OCI-LY1 (cell line): ENCODE measurements around the gene PAK5.

Source experiments
- H2AFZ ChIP-seq: fragments of 200-600 bp; sonication (generic), shearing (Covaris generic); 2 replicates; pipeline ENCODE4 v1.6.0; 2014; ENCODE audit warnings: antibody characterized with exemption, mild to moderate bottlenecking, low read length
- H3F3A ChIP-seq: fragments of 200-600 bp; sonication (generic), shearing (Covaris generic); 2 replicates; pipeline ENCODE4 v1.6.0; 2014; ENCODE audit warnings: mild to moderate bottlenecking, antibody characterized with exemption, low read length, moderate library complexity; ENCODE audit not compliant: insufficient read depth
- H3K27ac ChIP-seq: fragments of 200-600 bp; sonication (generic); 2 replicates; pipeline ENCODE4 v1.5.1; 2014; ENCODE audit warnings: low read length, mixed run types, mild to moderate bottlenecking, low read depth; ENCODE audit not compliant: poor library complexity, severe bottlenecking
- H3K27me3 ChIP-seq: fragments of 200-600 bp; sonication (generic); 2 replicates; pipeline ENCODE4 v1.6.0; 2014; ENCODE audit warnings: antibody characterized with exemption, mild to moderate bottlenecking, low read length, moderate library complexity; ENCODE audit not compliant: insufficient read depth
- H3K36me3 ChIP-seq: fragments of 200-600 bp; sonication (generic); 2 replicates; pipeline ENCODE4 v1.6.1; 2014; ENCODE audit warnings: mild to moderate bottlenecking, antibody characterized with exemption, low read length, moderate library complexity, mixed read lengths; ENCODE audit not compliant: insufficient read depth
- H3K4me1 ChIP-seq: fragments of 200-600 bp; sonication (generic); 2 replicates; pipeline ENCODE4 v1.5.1; 2014; ENCODE audit warnings: mild to moderate bottlenecking, low read length, moderate library complexity; ENCODE audit not compliant: insufficient read depth, severe bottlenecking
- H3K4me2 ChIP-seq: fragments of 200-600 bp; sonication (generic), shearing (Covaris generic); 2 replicates; pipeline ENCODE4 v1.6.1; 2014; ENCODE audit warnings: low read length
- H3K4me3 ChIP-seq: fragments of 200-600 bp; sonication (generic); 2 replicates; pipeline ENCODE4 v1.5.1; 2014; ENCODE audit warnings: low read length, low read depth, mild to moderate bottlenecking, mixed read lengths; ENCODE audit not compliant: poor library complexity, severe bottlenecking
- H3K79me2 ChIP-seq: fragments of 200-600 bp; shearing (Covaris generic); 2 replicates; pipeline ENCODE4 v1.6.1; 2016; ENCODE audit warnings: mixed run types, low read length, mixed read lengths; ENCODE audit not compliant: insufficient read depth
- H3K9ac ChIP-seq: fragments of 200-600 bp; sonication (generic), shearing (Covaris generic); 2 replicates; pipeline ENCODE4 v1.6.1; 2014; ENCODE audit warnings: mild to moderate bottlenecking, low read length, mixed read lengths
- H3K9me2 ChIP-seq: fragments of 200-600 bp; sonication (generic), shearing (Covaris generic); 2 replicates; pipeline ENCODE4 v1.6.1; 2014; ENCODE audit warnings: low read depth, mild to moderate bottlenecking, low read length, mixed read lengths
- H3K9me3 ChIP-seq: fragments of 200-600 bp; shearing (Covaris generic); 2 replicates; pipeline ENCODE4 v1.6.1; 2014; ENCODE audit warnings: low read length, mixed read lengths
- H4K20me1 ChIP-seq: fragments of 200-600 bp; sonication (generic), shearing (Covaris generic); 2 replicates; pipeline ENCODE4 v1.6.0; 2016; ENCODE audit warnings: mild to moderate bottlenecking, low read length; ENCODE audit not compliant: insufficient read depth
- EZH2 ChIP-seq: fragments of 200-600 bp; sonication (generic), shearing (Covaris generic); IDR thresholded peaks from 2 replicates; pipeline ENCODE4 v1.8.0; 2017; ENCODE audit warnings: borderline replicate concordance, mixed run types, mild to moderate bottlenecking, antibody characterized with exemption, low read length, moderate library complexity, mixed read lengths
- TF ChIP-seq, protein P1 (sequence below): fragments of 200-600 bp; sonication (generic), shearing (Covaris generic); IDR thresholded peaks from 2 replicates; pipeline ENCODE4 v1.5.1; 2017; ENCODE audit warnings: mild to moderate bottlenecking, antibody characterized with exemption, low read length, moderate library complexity, mixed read lengths

PAK5 gene

DNA sequence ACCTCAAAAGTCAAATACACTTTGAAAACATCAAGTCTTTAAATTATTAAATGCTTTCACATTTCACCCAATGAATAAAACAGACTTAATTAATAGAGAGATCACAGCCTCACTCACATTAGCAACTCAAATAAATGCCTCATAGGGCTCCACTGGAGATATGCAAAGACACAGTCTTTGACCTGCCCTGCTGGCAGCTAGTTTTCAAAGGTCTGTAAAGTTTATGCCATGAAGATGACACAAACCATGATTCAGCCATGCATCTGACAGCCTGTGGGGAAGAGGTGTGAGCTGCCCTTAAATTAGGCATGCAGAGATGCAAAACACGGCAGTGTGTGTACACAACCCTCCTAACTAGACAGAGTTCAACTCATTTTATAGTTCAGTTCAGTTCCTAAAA lies 83.6 kb downstream of the PAK5 start:
- H4K20me1 ChIP-seq: no peaks in the 10 kb centered on the region
- H3K36me3 ChIP-seq: no peaks in the 10 kb centered on the region
- H3K27me3 ChIP-seq: no peaks in the 10 kb centered on the region
- no peaks in the 10 kb centered on the region for H3K9me3 ChIP-seq
- no peak overlapping the region for H2AFZ ChIP-seq
- H3K79me2 ChIP-seq: no peaks in the 10 kb centered on the region
- TF ChIP-seq EZH2: no peak
- TF ChIP-seq, protein P1, sequence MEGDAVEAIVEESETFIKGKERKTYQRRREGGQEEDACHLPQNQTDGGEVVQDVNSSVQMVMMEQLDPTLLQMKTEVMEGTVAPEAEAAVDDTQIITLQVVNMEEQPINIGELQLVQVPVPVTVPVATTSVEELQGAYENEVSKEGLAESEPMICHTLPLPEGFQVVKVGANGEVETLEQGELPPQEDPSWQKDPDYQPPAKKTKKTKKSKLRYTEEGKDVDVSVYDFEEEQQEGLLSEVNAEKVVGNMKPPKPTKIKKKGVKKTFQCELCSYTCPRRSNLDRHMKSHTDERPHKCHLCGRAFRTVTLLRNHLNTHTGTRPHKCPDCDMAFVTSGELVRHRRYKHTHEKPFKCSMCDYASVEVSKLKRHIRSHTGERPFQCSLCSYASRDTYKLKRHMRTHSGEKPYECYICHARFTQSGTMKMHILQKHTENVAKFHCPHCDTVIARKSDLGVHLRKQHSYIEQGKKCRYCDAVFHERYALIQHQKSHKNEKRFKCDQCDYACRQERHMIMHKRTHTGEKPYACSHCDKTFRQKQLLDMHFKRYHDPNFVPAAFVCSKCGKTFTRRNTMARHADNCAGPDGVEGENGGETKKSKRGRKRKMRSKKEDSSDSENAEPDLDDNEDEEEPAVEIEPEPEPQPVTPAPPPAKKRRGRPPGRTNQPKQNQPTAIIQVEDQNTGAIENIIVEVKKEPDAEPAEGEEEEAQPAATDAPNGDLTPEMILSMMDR: no peak
- no peak overlapping the region for H3K27ac ChIP-seq
- H3K4me3 ChIP-seq: no peak overlapping the region
- H3F3A ChIP-seq: no peaks in the 10 kb centered on the region
- H3K9me2 ChIP-seq: no peaks in the 10 kb centered on the region
- H3K9ac ChIP-seq: no peak overlapping the region
- H3K4me2 ChIP-seq: no peak overlapping the region
- H3K4me1 ChIP-seq: no peaks in the 10 kb centered on the region

DNA sequence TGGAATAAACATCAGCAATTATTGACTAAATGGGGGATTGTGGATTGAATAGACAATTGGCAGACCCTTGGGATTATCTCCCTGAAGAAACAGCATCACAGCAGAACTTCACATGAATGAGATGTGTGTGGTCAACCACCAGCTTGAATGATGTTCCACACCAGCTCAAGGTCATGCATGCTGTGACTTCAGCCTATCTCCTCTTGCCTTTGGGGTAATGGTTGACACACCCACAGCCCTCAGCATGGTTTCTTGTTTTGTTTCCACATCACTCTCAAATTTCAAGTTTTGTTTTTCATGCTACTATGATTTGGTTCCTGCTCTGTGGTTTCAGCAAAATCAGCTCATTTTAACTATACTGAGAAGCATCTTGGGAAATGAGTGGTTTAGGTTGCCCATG lies 94.3 kb downstream of the PAK5 start:
- Histone ChIP-seq H3K9ac (no peak overlapping the region), H3K27me3 (no peaks in the 10 kb centered on the region), H3K4me1 (no peaks in the 10 kb centered on the region), H3K9me2 (no peaks in the 10 kb centered on the region), H3K4me2 (no peak overlapping the region), H3K36me3 (no peaks in the 10 kb centered on the region), H3K9me3 (no peaks in the 10 kb centered on the region), H3K4me3 (no peak overlapping the region), H3F3A (no peaks in the 10 kb centered on the region), H4K20me1 (no peaks in the 10 kb centered on the region), H3K27ac (no peak overlapping the region), H2AFZ (no peak overlapping the region), H3K79me2 (no peaks in the 10 kb centered on the region)
- TF ChIP-seq, protein P1: no peak
- no peak for TF ChIP-seq EZH2

DNA sequence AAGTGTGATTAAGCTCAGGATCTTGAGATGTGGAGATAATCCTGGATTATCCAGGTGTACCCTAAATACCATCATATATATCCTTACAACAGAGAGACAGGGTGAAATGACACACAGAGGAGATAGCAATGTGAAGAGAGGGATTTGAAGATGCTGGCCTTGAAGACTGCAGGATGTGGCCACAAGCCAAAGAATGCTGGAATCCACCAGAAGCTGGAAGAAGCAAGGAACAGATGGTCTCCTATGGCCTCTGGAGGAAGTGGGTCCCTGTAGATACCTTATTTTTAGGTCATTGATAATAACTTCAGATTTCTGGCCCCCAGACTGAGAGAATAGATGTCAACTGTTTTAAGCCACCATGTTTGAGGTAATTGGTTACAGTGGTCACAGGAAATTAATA lies 95.0 kb downstream of the PAK5 start:
- Histone ChIP-seq H2AFZ (no peak overlapping the region), H3K27me3 (no peaks in the 10 kb centered on the region), H3K9me3 (no peaks in the 10 kb centered on the region), H3K4me2 (no peak overlapping the region), H3K4me3 (no peak overlapping the region), H3F3A (no peaks in the 10 kb centered on the region), H3K4me1 (no peaks in the 10 kb centered on the region), H3K9ac (no peak overlapping the region), H3K36me3 (no peaks in the 10 kb centered on the region), H3K9me2 (no peaks in the 10 kb centered on the region), H4K20me1 (no peaks in the 10 kb centered on the region), H3K27ac (no peak overlapping the region), H3K79me2 (no peaks in the 10 kb centered on the region)
- no peak for TF ChIP-seq EZH2
- TF ChIP-seq, protein P1: no peak
